DND-41 (cell line): ENCODE measurements around the gene HTATSF1.

ENCODE experiments used
- ATAC-seq: fragments of 200-7000 bp; cut with Tn5 transposase; 3 replicates; pipeline ENCODE4 v1.9.1; 2021; ENCODE audit warnings: low read depth; ENCODE audit not compliant: insufficient read depth
- DNase-seq: peaks from one replicate; pipeline ENCODE4 v3.0.0-alpha.2; 2020
- H2AFZ ChIP-seq: 2 replicates; pipeline ENCODE4 v1.6.0; 2012; ENCODE audit warnings: low read depth, low read length
- H3K27ac ChIP-seq: 2 replicates; pipeline ENCODE4 v1.5.1; 2012; ENCODE audit warnings: low read length, inconsistent platforms
- H3K27me3 ChIP-seq: fragments of 200-600 bp; sonication (generic); 2 replicates; pipeline ENCODE4 v1.6.0; 2012; ENCODE audit warnings: low read length, mild to moderate bottlenecking, inconsistent platforms; ENCODE audit not compliant: insufficient read depth, poor library complexity
- H3K36me3 ChIP-seq: 2 replicates; pipeline ENCODE4 v1.5.1; 2012; ENCODE audit warnings: low read length, inconsistent platforms; ENCODE audit not compliant: insufficient read depth
- H3K4me1 ChIP-seq: 2 replicates; pipeline ENCODE4 v1.5.1; 2012; ENCODE audit warnings: mild to moderate bottlenecking, low read length; ENCODE audit not compliant: insufficient read depth
- H3K4me2 ChIP-seq: 2 replicates; pipeline ENCODE4 v1.6.0; 2012; ENCODE audit warnings: mild to moderate bottlenecking, moderate library complexity, low read length, inconsistent platforms; ENCODE audit not compliant: insufficient read depth
- H3K4me3 ChIP-seq, 2 experiments: fragments of 200-600 bp in 1 of 2; shearing (Covaris generic) in 1 of 2; 2 replicates each; pipeline ENCODE4 v1.5.1; 2012 to 2016; ENCODE audit warnings: inconsistent platforms in 2 of 2, low read length in 2 of 2, mild to moderate bottlenecking in 2 of 2, low read depth in 1 of 2, moderate library complexity in 1 of 2
- H3K79me2 ChIP-seq: 2 replicates; pipeline ENCODE4 v1.6.0; 2012; ENCODE audit warnings: low read length, inconsistent platforms; ENCODE audit not compliant: insufficient read depth
- H3K9ac ChIP-seq: 2 replicates; pipeline ENCODE4 v1.6.0; 2012; ENCODE audit warnings: low read depth, mild to moderate bottlenecking, inconsistent platforms, low read length, moderate library complexity
- H3K9me3 ChIP-seq: 2 replicates; pipeline ENCODE4 v1.5.1; 2012; ENCODE audit warnings: low read length, moderate library complexity, mild to moderate bottlenecking, inconsistent platforms; ENCODE audit not compliant: insufficient read depth, severe bottlenecking
- H4K20me1 ChIP-seq: 2 replicates; pipeline ENCODE4 v1.6.0; 2012; ENCODE audit warnings: low read length; ENCODE audit not compliant: insufficient read depth
- EZH2 ChIP-seq: IDR thresholded peaks from 3 replicates; pipeline ENCODE4 v1.6.1; 2012; ENCODE audit warnings: borderline replicate concordance, low read depth, mild to moderate bottlenecking, moderate library complexity, low read length, inconsistent platforms; ENCODE audit not compliant: severe bottlenecking
- TF ChIP-seq, protein P1 (sequence below): IDR thresholded peaks from 2 replicates; pipeline ENCODE4 v1.5.1; 2012; ENCODE audit warnings: borderline replicate concordance, low read length, moderate library complexity, mild to moderate bottlenecking; ENCODE audit not compliant: poor library complexity, severe bottlenecking; ENCODE audit errors: extremely low read depth

Gene HTATSF1

DNA sequence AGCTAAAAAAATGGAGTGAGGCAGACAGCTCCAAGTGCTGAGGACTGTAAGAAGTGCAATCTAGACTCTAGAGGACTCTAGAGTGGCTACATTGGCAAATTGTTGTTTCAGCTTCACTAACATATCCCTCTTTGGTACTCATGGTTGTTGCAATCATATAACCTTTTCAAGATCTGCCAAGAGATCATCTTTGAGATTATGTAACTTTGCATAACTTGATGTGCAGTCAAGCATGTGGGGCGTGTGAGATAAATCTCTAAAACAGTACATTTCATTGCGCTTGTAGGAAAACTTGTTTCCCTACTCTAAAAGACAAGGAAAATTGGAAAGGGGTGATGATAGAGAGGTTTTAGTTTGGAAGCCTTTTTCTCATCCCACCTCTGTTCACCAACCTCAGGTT is 20.9 kb upstream of the HTATSF1 start:
- H3K4me2 ChIP-seq = no peak overlapping the region
- H3K36me3 ChIP-seq = no peaks in the 10 kb centered on the region
- no peak overlapping the region for H3K27ac ChIP-seq
- DNase-seq (no peak), ATAC-seq (no peak)
- no peak overlapping the region for H3K4me3 ChIP-seq
- no peaks in the 10 kb centered on the region for H3K9me3 ChIP-seq
- no peaks in the 10 kb centered on the region for H3K4me1 ChIP-seq
- TF ChIP-seq EZH2 = no peak
- TF ChIP-seq, protein P1, sequence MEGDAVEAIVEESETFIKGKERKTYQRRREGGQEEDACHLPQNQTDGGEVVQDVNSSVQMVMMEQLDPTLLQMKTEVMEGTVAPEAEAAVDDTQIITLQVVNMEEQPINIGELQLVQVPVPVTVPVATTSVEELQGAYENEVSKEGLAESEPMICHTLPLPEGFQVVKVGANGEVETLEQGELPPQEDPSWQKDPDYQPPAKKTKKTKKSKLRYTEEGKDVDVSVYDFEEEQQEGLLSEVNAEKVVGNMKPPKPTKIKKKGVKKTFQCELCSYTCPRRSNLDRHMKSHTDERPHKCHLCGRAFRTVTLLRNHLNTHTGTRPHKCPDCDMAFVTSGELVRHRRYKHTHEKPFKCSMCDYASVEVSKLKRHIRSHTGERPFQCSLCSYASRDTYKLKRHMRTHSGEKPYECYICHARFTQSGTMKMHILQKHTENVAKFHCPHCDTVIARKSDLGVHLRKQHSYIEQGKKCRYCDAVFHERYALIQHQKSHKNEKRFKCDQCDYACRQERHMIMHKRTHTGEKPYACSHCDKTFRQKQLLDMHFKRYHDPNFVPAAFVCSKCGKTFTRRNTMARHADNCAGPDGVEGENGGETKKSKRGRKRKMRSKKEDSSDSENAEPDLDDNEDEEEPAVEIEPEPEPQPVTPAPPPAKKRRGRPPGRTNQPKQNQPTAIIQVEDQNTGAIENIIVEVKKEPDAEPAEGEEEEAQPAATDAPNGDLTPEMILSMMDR = no peak
- no peak overlapping the region for H2AFZ ChIP-seq
- H3K79me2 ChIP-seq = no peaks in the 10 kb centered on the region
- H3K27me3 ChIP-seq = no peaks in the 10 kb centered on the region
- no peaks in the 10 kb centered on the region for H4K20me1 ChIP-seq
- no peak overlapping the region for H3K9ac ChIP-seq

DNA sequence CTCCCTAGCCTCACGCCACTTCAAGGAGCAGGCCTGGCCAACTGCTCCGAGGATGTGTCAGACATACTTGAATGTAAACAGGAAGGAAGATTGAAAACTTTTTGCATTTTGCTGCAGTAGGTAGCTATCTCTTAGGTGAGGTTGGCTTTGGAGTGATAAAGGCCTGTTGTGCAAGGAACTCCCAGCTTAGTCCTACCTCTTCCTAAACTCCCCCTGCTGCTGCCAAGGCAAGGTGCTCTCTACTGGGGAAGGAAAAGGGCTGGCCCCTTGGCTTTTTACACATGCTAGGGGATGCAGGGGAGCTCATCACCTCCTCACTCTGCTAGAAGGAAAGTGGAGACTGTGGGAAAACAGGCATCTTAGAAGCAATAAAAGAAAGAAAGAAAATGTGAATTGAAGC is 20.4 kb upstream of the HTATSF1 start:
- no peaks in the 10 kb centered on the region for H3K36me3 ChIP-seq
- no peaks in the 10 kb centered on the region for H3K79me2 ChIP-seq
- peak; percentile 40; the same call in 1 of the 3 replicates for ATAC-seq
- TF ChIP-seq, protein P1 = peak; percentile 31
- no peak for TF ChIP-seq EZH2
- H3K4me2 ChIP-seq = no peak overlapping the region
- DNase-seq = no peak
- H3K9ac ChIP-seq = no peak overlapping the region
- H3K27ac ChIP-seq = no peak overlapping the region
- no peak overlapping the region for H2AFZ ChIP-seq
- H3K4me1 ChIP-seq = no peaks in the 10 kb centered on the region
- H4K20me1 ChIP-seq = no peaks in the 10 kb centered on the region
- H3K4me3 ChIP-seq = no peak overlapping the region
- H3K27me3 ChIP-seq = no peaks in the 10 kb centered on the region
- no peaks in the 10 kb centered on the region for H3K9me3 ChIP-seq

- TF ChIP-seq, protein P1 = no peak
- TF ChIP-seq EZH2 = no peak
- ATAC-seq = no peak
Measured at GRCh38 chrX:136480383-136480782, 17.0 kb upstream of the HTATSF1 start.

GRCh38 chrX:136487647-136488046 is 9.7 kb upstream of the HTATSF1 start, which contains the start of gene BRS3:
Gene BRS3, plus strand, starts transcription at chrX:136487947. Its CDS starts 168 bp downstream, at chrX:136488115.
- no peaks in the 10 kb centered on the region for H3K4me1 ChIP-seq
- ATAC-seq (no peak), DNase-seq (no peak)
- H3K79me2 ChIP-seq = no peaks in the 10 kb centered on the region
- H3K4me2 ChIP-seq = no peak within 1 kb of the TSS
- no peak for TF ChIP-seq EZH2
- TF ChIP-seq, protein P1 = no peak
- H2AFZ ChIP-seq = no peak within 1 kb of the TSS
- no peak within 1 kb of the TSS for H3K27ac ChIP-seq
- H3K27me3 ChIP-seq = no peaks in the 10 kb centered on the region
- H4K20me1 ChIP-seq = no peaks in the 10 kb centered on the region
- no peak within 1 kb of the TSS for H3K9ac ChIP-seq
- no peaks in the 10 kb centered on the region for H3K9me3 ChIP-seq
- H3K4me3 ChIP-seq = no peak within 1 kb of the TSS
- H3K36me3 ChIP-seq = no peaks in the 10 kb centered on the region

More at GRCh38 chrX:136480383-136480782, 17.0 kb upstream of the HTATSF1 start:
- DNase-seq = no peak
- Histone ChIP-seq H3K27ac (no peak overlapping the region), H3K79me2 (no peaks in the 10 kb centered on the region), H2AFZ (no peak overlapping the region), H3K9me3 (no peaks in the 10 kb centered on the region), H3K36me3 (no peaks in the 10 kb centered on the region), H3K27me3 (no peaks in the 10 kb centered on the region), H3K4me3 (no peak overlapping the region), H3K4me1 (no peaks in the 10 kb centered on the region), H4K20me1 (no peaks in the 10 kb centered on the region), H3K9ac (no peak overlapping the region), H3K4me2 (no peak overlapping the region)
